ENCODE measurements around the gene THBS3. TPM values are rescaled to one million over a fixed set of nuclear protein-coding genes. Genes with fewer than 3 reads are reported as not detected.
"Not testable (repeated sequence)": the region's sequence is repeated elsewhere in the genome, so short reads cannot be mapped to it uniquely, and the experiment has no call there.

THBS3 gene
- total RNA-seq, 5 donors from 2014 or later (not counting 1 experiment from before 2014, with no cell fraction given) = 24.1 to 43.9 (median 34.0) TPM

DNA sequence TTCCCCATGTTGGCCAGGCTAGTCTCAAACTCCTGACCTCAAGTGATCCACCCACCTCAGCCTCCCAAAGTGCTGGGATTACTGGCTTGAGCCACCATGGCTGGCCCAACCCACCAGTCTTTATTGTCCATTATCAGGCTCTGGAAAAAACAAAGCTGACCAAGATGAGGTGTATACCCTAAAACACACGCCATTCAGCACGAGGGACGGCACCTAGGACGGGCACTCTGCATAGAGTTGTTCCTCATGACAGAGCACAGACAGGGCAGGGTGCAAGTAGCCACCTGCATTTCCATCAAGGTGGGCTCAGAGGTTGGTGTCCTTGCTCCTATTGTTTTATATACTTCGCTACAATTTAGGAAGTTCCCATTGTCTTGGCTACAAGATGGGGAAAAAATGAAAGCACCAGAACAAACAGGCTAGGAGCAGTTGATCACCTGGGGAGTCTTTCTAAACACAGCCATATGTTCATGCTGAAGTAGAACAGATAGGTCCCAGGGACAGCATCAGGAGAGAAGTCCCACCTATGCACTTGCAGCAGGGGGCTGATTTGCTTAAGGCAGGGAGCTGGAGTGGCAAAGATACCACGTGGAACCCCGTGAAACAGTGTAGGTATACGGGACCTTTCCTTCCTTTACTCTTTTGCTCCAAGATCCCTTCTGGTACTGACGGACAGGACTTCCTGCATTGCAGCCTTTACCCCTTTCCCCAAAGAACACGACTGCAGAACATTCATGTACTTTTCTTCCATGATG lies 39.1 kb downstream of the THBS3 start:
- Histone ChIP-seq H3K27me3 (replicated peaks in 1 of 2; ENCODE audit: control insufficient read depth in 2 of 2, extremely low read depth in 1 of 2, insufficient read depth in 2 of 2, low read length in 1 of 2) (peaks cover 0 to 11% of the 10 kb centered on the region in 2 experiments), H3K27ac (ENCODE audit: low read length) (no peak overlapping the region), H3K4me1 (ENCODE audit: control insufficient read depth in 1 of 2, extremely low read depth in 1 of 2, insufficient read depth in 2 of 2, low read length in 2 of 2) (peaks cover 15 to 31% of the 10 kb centered on the region in 2 experiments), H3K9me3 (no peaks in the 10 kb centered on the region), H3K4me3 (ENCODE audit: control insufficient read depth in 1 of 2, extremely low read depth in 1 of 2, low read length in 1 of 2) (no peak overlapping the region), H3K36me3 (ENCODE audit: control insufficient read depth in 2 of 2, extremely low read depth in 1 of 2, insufficient read depth in 1 of 2, low read length in 1 of 2) (peaks cover 0 to 21% of the 10 kb centered on the region in 2 donors)
- Mint-ChIP-seq H3K27ac (no peak overlapping the region), H3K36me3 (peaks cover 10% of the 10 kb centered on the region), H3K27me3 (no peaks in the 10 kb centered on the region), H3K9me3 (no peaks in the 10 kb centered on the region), H3K4me3 (no peak overlapping the region), H3K4me1 (peaks cover 32 to 35% (median 33%) of the 10 kb centered on the region in 3 donors)
- 100% methylated on average over 2 of the region's 10 CpGs for WGBS (ENCODE audit: insufficient coverage)
- DNase-seq = no peak
- no peak for ATAC-seq (replicated peaks in 1 of 4)
- POLR2A ChIA-PET = no interaction called here
- CTCF ChIA-PET = interaction anchor here (0.5 to 3.4 kb wide), 7 partner anchors 9 to 95 kb away, joined by 3 to 29 read pairs (median 4); no protein-coding TSS in a partner anchor

DNA sequence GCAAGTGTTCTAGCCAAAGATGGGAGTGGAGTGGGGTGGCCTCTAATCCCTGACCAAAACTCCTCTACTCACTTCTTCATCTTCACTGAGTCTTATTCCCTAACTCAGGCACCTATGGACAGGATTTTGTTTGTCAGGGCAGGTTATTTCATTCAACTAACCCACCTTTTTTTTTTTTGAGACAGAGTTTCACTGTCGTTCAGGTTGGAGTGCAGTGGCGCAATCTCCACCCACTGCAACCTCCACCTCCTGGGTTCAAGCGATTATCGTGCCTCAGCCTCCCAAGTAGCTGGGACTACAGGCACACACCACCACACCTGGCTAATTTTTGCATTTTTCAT lies 39.6 kb downstream of the THBS3 start:
- peak overlapping the region in 1 of 3 donors; percentile 70 for H3K4me3 Mint-ChIP-seq
- ChIA-PET POLR2A (interaction anchor here in 1 of 2 donors (0.6 kb wide), 1 partner anchor 194 kb away, joined by 6 read pairs; no protein-coding TSS in a partner anchor), CTCF (interaction anchor here (0.7 to 3.4 kb wide), 7 partner anchors 25 to 557 kb away, joined by 3 to 29 read pairs (median 5); no protein-coding TSS in a partner anchor)
- H3K27ac ChIP-seq (ENCODE audit: low read length); H3K9me3 ChIP-seq; H3K27ac Mint-ChIP-seq; H3K4me3 ChIP-seq (ENCODE audit: control insufficient read depth in 1 of 2, extremely low read depth in 1 of 2, low read length in 1 of 2); ATAC-seq (replicated peaks in 1 of 4); H3K27me3 Mint-ChIP-seq; H3K9me3 Mint-ChIP-seq; H3K36me3 Mint-ChIP-seq; DNase-seq: not testable (repeated sequence)
- H3K4me1 ChIP-seq (ENCODE audit: control insufficient read depth in 1 of 2, extremely low read depth in 1 of 2, insufficient read depth in 2 of 2, low read length in 2 of 2) = peaks cover 12 to 26% of the 10 kb centered on the region in 2 experiments
- 57% methylated on average over 4 of the region's 4 CpGs for WGBS (ENCODE audit: insufficient coverage)
- peaks cover 0 to 11% of the 10 kb centered on the region in 2 experiments for H3K27me3 ChIP-seq (replicated peaks in 1 of 2; ENCODE audit: control insufficient read depth in 2 of 2, extremely low read depth in 1 of 2, insufficient read depth in 2 of 2, low read length in 1 of 2)
- peaks cover 26 to 30% (median 28%) of the 10 kb centered on the region in 3 donors for H3K4me1 Mint-ChIP-seq
- peaks cover 0 to 21% of the 10 kb centered on the region in 2 donors for H3K36me3 ChIP-seq (ENCODE audit: control insufficient read depth in 2 of 2, extremely low read depth in 1 of 2, insufficient read depth in 1 of 2, low read length in 1 of 2)

DNA sequence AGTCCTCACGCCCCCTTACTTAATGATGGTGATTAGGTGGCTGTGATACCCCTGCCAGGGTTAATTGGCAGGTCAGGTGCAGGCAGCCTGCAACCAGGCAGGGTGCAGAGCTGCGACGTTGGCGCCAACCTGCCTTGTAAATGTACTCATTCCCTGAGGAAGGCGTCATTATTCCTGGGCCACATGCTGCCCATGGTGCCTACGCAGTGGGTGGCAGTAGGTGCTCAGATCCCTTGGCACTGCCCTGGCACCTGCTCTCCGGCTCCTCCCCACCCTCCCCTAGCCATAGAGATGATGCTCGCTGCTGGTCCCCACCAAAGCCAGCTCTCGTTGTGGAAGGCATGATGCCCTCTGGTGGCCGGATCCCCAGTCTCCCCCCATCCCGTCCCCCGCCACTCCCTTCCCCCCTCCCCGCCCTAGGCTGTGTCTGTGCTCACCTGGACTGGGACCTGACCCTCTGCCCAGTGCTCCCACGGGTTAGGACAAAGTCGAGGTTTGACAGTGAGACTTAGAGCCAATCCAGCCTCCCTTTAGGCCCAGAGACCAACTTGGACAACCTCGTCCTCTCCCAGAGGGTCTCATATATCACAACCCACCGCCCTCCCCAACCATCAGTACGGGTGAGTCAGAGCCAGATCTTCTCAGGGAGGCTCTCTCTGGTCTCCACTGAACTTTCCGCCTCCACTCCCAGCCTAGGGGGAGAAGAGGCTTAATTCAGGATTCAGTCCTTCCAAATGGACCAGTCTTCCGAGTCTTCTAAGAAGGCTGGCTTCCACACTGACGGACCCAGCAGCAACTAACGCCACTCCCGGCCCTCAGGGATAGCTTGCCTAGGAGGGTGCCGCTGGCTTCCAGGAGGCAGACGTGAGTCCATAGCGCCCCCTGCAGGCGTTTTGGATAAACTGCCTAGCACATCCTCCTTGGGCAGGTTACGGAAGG lies 40.3 kb downstream of the THBS3 start:
- H3K27ac ChIP-seq (ENCODE audit: low read length) = no peak overlapping the region
- POLR2A ChIA-PET = interaction anchor here in 1 of 2 donors (0.6 kb wide), 1 partner anchor 194 kb away, joined by 6 read pairs; no protein-coding TSS in a partner anchor

DNA sequence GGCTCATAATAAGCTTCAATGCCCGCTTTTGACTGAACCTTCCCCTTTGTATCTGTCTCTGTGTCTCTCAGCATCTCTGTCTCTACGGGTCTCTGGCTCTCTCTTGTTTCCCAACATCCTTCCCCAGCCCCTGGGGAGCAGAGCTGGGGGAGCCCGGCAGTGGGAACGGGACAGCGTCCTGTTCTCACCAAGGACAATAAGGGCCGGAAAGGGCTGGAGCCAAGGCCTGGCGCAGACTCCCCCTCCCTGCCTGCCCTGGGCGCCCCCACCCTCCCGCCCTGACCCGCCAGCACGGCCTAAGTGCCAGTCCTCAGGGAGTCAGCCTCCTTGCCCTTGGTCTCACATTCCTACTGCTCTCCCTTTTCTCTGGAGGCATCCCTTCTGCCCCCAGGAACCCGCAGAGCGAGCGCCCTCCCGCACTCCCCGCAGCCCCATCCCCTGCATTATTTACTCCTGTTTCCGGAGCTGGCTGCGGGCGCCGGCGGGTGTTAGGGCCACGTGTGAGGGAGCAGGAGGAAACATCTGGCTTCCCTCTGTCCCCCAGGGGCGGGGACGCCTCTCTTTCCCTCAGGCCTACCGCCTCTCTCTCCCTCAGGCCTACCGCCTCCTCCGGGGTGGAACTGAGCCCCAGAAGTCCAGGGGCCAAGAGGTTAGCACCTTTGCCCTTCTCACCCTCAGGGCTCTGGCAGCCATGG lies 41.1 kb downstream of the THBS3 start:
- Histone ChIP-seq H3K4me1 (ENCODE audit: control insufficient read depth in 1 of 2, extremely low read depth in 1 of 2, insufficient read depth in 2 of 2, low read length in 2 of 2) (peaks cover 7 to 18% of the 10 kb centered on the region in 2 experiments), H3K27ac (ENCODE audit: low read length) (no peak overlapping the region), H3K9me3 (no peaks in the 10 kb centered on the region), H3K4me3 (ENCODE audit: control insufficient read depth in 1 of 2, extremely low read depth in 1 of 2, low read length in 1 of 2) (no peak overlapping the region), H3K27me3 (replicated peaks in 1 of 2; ENCODE audit: control insufficient read depth in 2 of 2, extremely low read depth in 1 of 2, insufficient read depth in 2 of 2, low read length in 1 of 2) (peaks cover 0 to 11% of the 10 kb centered on the region in 2 experiments), H3K36me3 (ENCODE audit: control insufficient read depth in 2 of 2, extremely low read depth in 1 of 2, insufficient read depth in 1 of 2, low read length in 1 of 2) (peaks cover 0 to 21% of the 10 kb centered on the region in 2 donors)
- Mint-ChIP-seq H3K27me3 (no peaks in the 10 kb centered on the region), H3K4me3 (peak overlapping the region in 1 of 3 donors; percentile 70), H3K36me3 (peaks cover 10% of the 10 kb centered on the region), H3K4me1 (peaks cover 13 to 20% (median 18%) of the 10 kb centered on the region in 3 donors), H3K9me3 (no peaks in the 10 kb centered on the region), H3K27ac (no peak overlapping the region)
- CTCF ChIA-PET = interaction anchor here (0.6 to 3.4 kb wide), 13 partner anchors 9 to 82 kb away, joined by 3 to 29 read pairs (median 4); partner anchors contain the start of gene SLC50A1 (in 1 of the 2)
- DNase-seq = no peak
- POLR2A ChIA-PET = no interaction called here
- WGBS (ENCODE audit: insufficient coverage) = 55% methylated on average over 8 of the region's 27 CpGs
- ATAC-seq (replicated peaks in 1 of 4) = no peak

More for the DNA sequence above, 40.3 kb downstream of the THBS3 start:
- Mint-ChIP-seq H3K36me3 (peaks cover 10% of the 10 kb centered on the region), H3K4me3 (peak overlapping the region; percentile 28 to 70 (median 62)), H3K4me1 (peaks cover 20 to 27% (median 25%) of the 10 kb centered on the region in 3 donors), H3K9me3 (no peaks in the 10 kb centered on the region), H3K27me3 (no peaks in the 10 kb centered on the region), H3K27ac (no peak overlapping the region)
- WGBS (ENCODE audit: insufficient coverage) = 16% methylated on average over 12 of the region's 28 CpGs
- Histone ChIP-seq H3K9me3 (no peaks in the 10 kb centered on the region), H3K4me3 (ENCODE audit: control insufficient read depth in 1 of 2, extremely low read depth in 1 of 2, low read length in 1 of 2) (no peak overlapping the region), H3K36me3 (ENCODE audit: control insufficient read depth in 2 of 2, extremely low read depth in 1 of 2, insufficient read depth in 1 of 2, low read length in 1 of 2) (peaks cover 0 to 21% of the 10 kb centered on the region in 2 donors), H3K4me1 (ENCODE audit: control insufficient read depth in 1 of 2, extremely low read depth in 1 of 2, insufficient read depth in 2 of 2, low read length in 2 of 2) (peaks cover 11 to 23% of the 10 kb centered on the region in 2 experiments), H3K27me3 (replicated peaks in 1 of 2; ENCODE audit: control insufficient read depth in 2 of 2, extremely low read depth in 1 of 2, insufficient read depth in 2 of 2, low read length in 1 of 2) (peaks cover 0 to 11% of the 10 kb centered on the region in 2 experiments)
- CTCF ChIA-PET = interaction anchor here (0.6 to 3.4 kb wide), 12 partner anchors 8 to 556 kb away, joined by 3 to 29 read pairs (median 3); partner anchors contain the start of gene SLC50A1 (in 1 of the 2)
- ATAC-seq (replicated peaks in 1 of 4) (peak; percentile 71 to 82 (median 76)), DNase-seq (peak; percentile 62 to 93 (median 80))

DNA sequence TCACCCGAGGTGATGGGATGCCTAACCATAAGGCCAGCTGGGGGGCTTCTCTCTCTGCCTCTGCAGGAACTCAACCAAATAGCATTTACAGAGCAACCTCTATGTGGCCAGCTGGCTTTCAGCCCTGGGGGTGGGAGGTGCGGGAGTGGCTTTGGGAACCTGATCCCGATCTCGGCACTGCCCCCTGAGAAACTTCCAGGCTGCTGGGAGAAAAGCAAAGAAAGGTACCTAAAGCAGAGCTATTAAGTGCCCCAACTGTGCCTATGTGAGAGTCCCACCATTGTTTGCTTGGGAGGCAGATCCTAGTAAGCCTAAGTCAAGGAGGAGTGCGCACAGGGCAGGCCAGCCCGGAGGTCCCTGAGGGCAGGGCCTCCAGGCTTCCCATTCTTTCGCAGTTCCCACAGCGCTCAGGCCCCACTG lies 41.6 kb downstream of the THBS3 start:
- H3K4me1 ChIP-seq (ENCODE audit: control insufficient read depth in 1 of 2, extremely low read depth in 1 of 2, insufficient read depth in 2 of 2, low read length in 2 of 2) = peaks cover 7 to 15% of the 10 kb centered on the region in 2 experiments
- DNase-seq = no peak
- H3K27ac ChIP-seq (ENCODE audit: low read length) = no peak overlapping the region
- ATAC-seq (replicated peaks in 1 of 4) = no peak
- no peak overlapping the region for H3K27ac Mint-ChIP-seq
- H3K9me3 ChIP-seq = no peaks in the 10 kb centered on the region
- H3K36me3 Mint-ChIP-seq = peaks cover 10% of the 10 kb centered on the region
- ChIA-PET CTCF (interaction anchor here (1.1 to 1.8 kb wide), 4 partner anchors 22 to 81 kb away, joined by 3 to 7 read pairs (median 4); no protein-coding TSS in a partner anchor), POLR2A (no interaction called here)
- peaks cover 13 to 20% (median 14%) of the 10 kb centered on the region in 3 donors for H3K4me1 Mint-ChIP-seq
- H3K4me3 Mint-ChIP-seq = no peak overlapping the region
- H3K27me3 Mint-ChIP-seq = no peaks in the 10 kb centered on the region
- H3K9me3 Mint-ChIP-seq = no peaks in the 10 kb centered on the region
- no peak overlapping the region for H3K4me3 ChIP-seq (ENCODE audit: control insufficient read depth in 1 of 2, extremely low read depth in 1 of 2, low read length in 1 of 2)
- H3K27me3 ChIP-seq (replicated peaks in 1 of 2; ENCODE audit: control insufficient read depth in 2 of 2, extremely low read depth in 1 of 2, insufficient read depth in 2 of 2, low read length in 1 of 2) = peaks cover 0 to 11% of the 10 kb centered on the region in 2 experiments
- 81% methylated on average over 7 of the region's 8 CpGs for WGBS (ENCODE audit: insufficient coverage)
- H3K36me3 ChIP-seq (ENCODE audit: control insufficient read depth in 2 of 2, extremely low read depth in 1 of 2, insufficient read depth in 1 of 2, low read length in 1 of 2) = peaks cover 0 to 21% of the 10 kb centered on the region in 2 donors

Data from T-cell (primary cell).